ENCODE data around the gene SLC24A1.

DNA sequence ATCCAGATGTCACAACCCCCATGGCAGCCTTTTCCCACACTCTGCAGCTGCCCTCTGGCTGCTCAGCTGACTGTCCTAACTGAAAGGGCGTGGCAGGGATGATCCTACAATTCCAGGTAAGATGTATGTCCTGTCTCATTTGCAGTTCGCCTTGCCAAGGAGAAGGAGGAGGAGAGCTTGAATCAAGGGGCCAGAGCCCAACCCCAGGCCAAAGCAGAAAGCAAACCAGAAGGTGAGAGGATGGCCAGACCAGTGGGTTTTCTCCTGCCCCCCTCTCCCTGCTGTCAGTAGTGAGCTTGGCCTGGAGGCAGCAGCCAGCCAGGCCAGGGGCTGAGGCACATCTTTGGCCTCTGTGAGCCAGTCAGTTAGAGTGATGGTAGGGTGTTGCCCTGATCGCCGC, 22.5 kb downstream of the SLC24A1 start:
- TF ChIP-seq, protein P1, sequence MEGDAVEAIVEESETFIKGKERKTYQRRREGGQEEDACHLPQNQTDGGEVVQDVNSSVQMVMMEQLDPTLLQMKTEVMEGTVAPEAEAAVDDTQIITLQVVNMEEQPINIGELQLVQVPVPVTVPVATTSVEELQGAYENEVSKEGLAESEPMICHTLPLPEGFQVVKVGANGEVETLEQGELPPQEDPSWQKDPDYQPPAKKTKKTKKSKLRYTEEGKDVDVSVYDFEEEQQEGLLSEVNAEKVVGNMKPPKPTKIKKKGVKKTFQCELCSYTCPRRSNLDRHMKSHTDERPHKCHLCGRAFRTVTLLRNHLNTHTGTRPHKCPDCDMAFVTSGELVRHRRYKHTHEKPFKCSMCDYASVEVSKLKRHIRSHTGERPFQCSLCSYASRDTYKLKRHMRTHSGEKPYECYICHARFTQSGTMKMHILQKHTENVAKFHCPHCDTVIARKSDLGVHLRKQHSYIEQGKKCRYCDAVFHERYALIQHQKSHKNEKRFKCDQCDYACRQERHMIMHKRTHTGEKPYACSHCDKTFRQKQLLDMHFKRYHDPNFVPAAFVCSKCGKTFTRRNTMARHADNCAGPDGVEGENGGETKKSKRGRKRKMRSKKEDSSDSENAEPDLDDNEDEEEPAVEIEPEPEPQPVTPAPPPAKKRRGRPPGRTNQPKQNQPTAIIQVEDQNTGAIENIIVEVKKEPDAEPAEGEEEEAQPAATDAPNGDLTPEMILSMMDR (IDR thresholded peaks at IDR 0.05), result no peak
- no peak for TF ChIP-seq POLR2A (IDR thresholded peaks at IDR 0.05)
- TF ChIP-seq POLR2AphosphoS5 (IDR thresholded peaks at IDR 0.05), result no peak
